Measurements from ENCODE around the gene GUK1. TPM values are rescaled to one million over a fixed set of nuclear protein-coding genes. Genes with fewer than 3 reads are reported as not detected.

Gene GUK1
- total RNA-seq, 2 experiments from 2014 or later, result 154 to 197 TPM

- H2AFZ ChIP-seq (ENCODE audit: low read length), result no peak overlapping the region
- no peak overlapping the region for H3K4me3 ChIP-seq (ENCODE audit: low read depth, low read length, poor library complexity, severe bottlenecking)
- no peak overlapping the region for H3K4me2 ChIP-seq (ENCODE audit: low read length)
- no TSS peak for BruUV-seq (replicated peaks)
- H3K9me2 ChIP-seq (ENCODE audit: insufficient read depth, low read length), result no peaks in the 10 kb centered on the region
- H4K20me1 ChIP-seq (ENCODE audit: insufficient read depth, low read length), result no peaks in the 10 kb centered on the region
- H3K27ac ChIP-seq (ENCODE audit: low read depth, low read length, poor library complexity, severe bottlenecking), result no peak overlapping the region
- H3K4me1 ChIP-seq (ENCODE audit: insufficient read depth, low read length, poor library complexity, severe bottlenecking), result peaks cover 7% of the 10 kb centered on the region
- intact Hi-C loops (cut with micrococcal nuclease; ENCODE audit: unreplicated experiment), result no loop called here
- H3K79me2 ChIP-seq (ENCODE audit: insufficient read depth, low read depth, low read length), result no peaks in the 10 kb centered on the region
- TF ChIP-seq EZH2phosphoT487 (IDR thresholded peaks at IDR 0.05; ENCODE audit: borderline replicate concordance, low read depth, low read length) (no peak), CTCF (conservative IDR thresholded peaks at IDR 0.05; ENCODE audit: low read length) (no peak)
- H3K36me3 ChIP-seq (ENCODE audit: insufficient read depth, low read length), result peaks cover 6% of the 10 kb centered on the region; the same call in 1 of the 2 replicates
- CTCF ChIA-PET (ENCODE audit: unreplicated experiment), result no interaction called here
- no peak for DNase-seq (ENCODE audit: low spot score)
- H3K9me3 ChIP-seq (ENCODE audit: low read length), result no peaks in the 10 kb centered on the region
- POLR2A ChIA-PET, result interaction anchor here (1.7 kb wide), 2 partner anchors 11 to 12 kb away, joined by 5 to 6 read pairs; no protein-coding TSS in a partner anchor
Measured at GRCh38 chr1:228154021-228154669, 14.1 kb downstream of the GUK1 start.

- intact Hi-C loops (cut with micrococcal nuclease; ENCODE audit: unreplicated experiment), result no loop called here
- peaks cover 4% of the 10 kb centered on the region; the same call in 1 of the 2 replicates for H3K36me3 ChIP-seq (ENCODE audit: insufficient read depth, low read length)
- BruUV-seq (replicated peaks), result no TSS peak
- no peaks in the 10 kb centered on the region for H3K9me2 ChIP-seq (ENCODE audit: insufficient read depth, low read length)
- H3K79me2 ChIP-seq (ENCODE audit: insufficient read depth, low read depth, low read length), result no peaks in the 10 kb centered on the region
- H3K27ac ChIP-seq (ENCODE audit: low read depth, low read length, poor library complexity, severe bottlenecking), result no peak overlapping the region
- no peak overlapping the region for H2AFZ ChIP-seq (ENCODE audit: low read length)
- H3K4me1 ChIP-seq (ENCODE audit: insufficient read depth, low read length, poor library complexity, severe bottlenecking), result no peaks in the 10 kb centered on the region
- POLR2A ChIA-PET, result interaction anchor here (1.7 kb wide), 1 partner anchor 11 kb away, joined by 5 read pairs; no protein-coding TSS in a partner anchor
- TF ChIP-seq EZH2phosphoT487 (IDR thresholded peaks at IDR 0.05; ENCODE audit: borderline replicate concordance, low read depth, low read length) (no peak), CTCF (conservative IDR thresholded peaks at IDR 0.05; ENCODE audit: low read length) (no peak)
- no peak overlapping the region for H3K4me2 ChIP-seq (ENCODE audit: low read length)
- no peak overlapping the region for H3K4me3 ChIP-seq (ENCODE audit: low read depth, low read length, poor library complexity, severe bottlenecking)
- no peaks in the 10 kb centered on the region for H4K20me1 ChIP-seq (ENCODE audit: insufficient read depth, low read length)
- CTCF ChIA-PET (ENCODE audit: unreplicated experiment), result no interaction called here
- DNase-seq (ENCODE audit: low spot score), result no peak
- no peaks in the 10 kb centered on the region for H3K9me3 ChIP-seq (ENCODE audit: low read length)
Measured at GRCh38 chr1:228154670-228155571, 14.8 kb downstream of the GUK1 start.
